Gastrocnemius medialis (tissue), 4 donors: ENCODE measurements around the gene ACSS1. TPM values are rescaled to one million over a fixed set of nuclear protein-coding genes. Genes with fewer than 3 reads are reported as not detected.

ENCODE experiments used
- ATAC-seq, 2 donors: fragments of 150-250 bp; one replicate each; pipeline ENCODE4 v1.9.1; 2016
- DNase-seq, 2 donors: peaks; one replicate each; pipeline ENCODE4 v3.0.0-alpha.2; 2019
- H3K27ac ChIP-seq, 4 donors: fragments of 200-600 bp; sonication (generic); 1 replicate in 1 of 4; 2 replicates in 3 of 4; pipeline ENCODE4 v1.5.1; 2016 to 2018; ENCODE audit warnings: mild to moderate bottlenecking in 2 of 4, moderate library complexity in 1 of 4
- H3K27me3 ChIP-seq, 3 donors: fragments of 200-600 bp; sonication (generic) in 2 of 3; 1 replicate in 1 of 3; 2 replicates in 2 of 3; pipeline versions ENCODE4 v1.5.1 to v1.6.0; 2016 to 2019; ENCODE audit warnings: mild to moderate bottlenecking in 1 of 3, moderate library complexity in 1 of 3
- H3K36me3 ChIP-seq, 2 donors: fragments of 200-600 bp; sonication (generic) in 1 of 2; one replicate each; pipeline ENCODE4 v1.5.1; 2017 to 2018
- H3K4me1 ChIP-seq, 2 donors: fragments of 200-600 bp; sonication (generic) in 1 of 2; one replicate each; pipeline ENCODE4 v1.5.1; 2016 to 2017; ENCODE audit warnings: mild to moderate bottlenecking in 2 of 2
- H3K4me3 ChIP-seq, 4 donors: fragments of 200-600 bp; sonication (generic) in 3 of 4; 1 replicate in 1 of 4; 2 replicates in 3 of 4; pipeline ENCODE4 v1.5.1; 2016 to 2019; ENCODE audit warnings: mild to moderate bottlenecking in 2 of 4
- H3K9me3 ChIP-seq, 3 donors: fragments of 200-600 bp; sonication (generic) in 2 of 3; 1 replicate in 1 of 3; 2 replicates in 2 of 3; pipeline ENCODE4 v1.5.1; 2016 to 2019
- POLR2A ChIP-seq, 2 donors: fragments of 450-650 bp; IDR thresholded peaks; one replicate each; pipeline ENCODE4 v1.6.1; 2017; ENCODE audit warnings: antibody characterized with exemption in 2 of 2, mild to moderate bottlenecking in 2 of 2, moderate library complexity in 2 of 2
- in situ Hi-C, 4 donors: fragments of 200-750 bp; cut with MboI; loops; one replicate each; pipeline versions ENCODE4 v1.15.0 to v1.8.0; 2017; ENCODE audit warnings: low sequenced_read_pairs in 4 of 4
- intact Hi-C: fragments of 100-400 bp; cut with DNase I; formaldehyde crosslinking; loops from one replicate; pipeline ENCODE4 v1.15.1; 2023; ENCODE audit warnings: low total_unique reads
- total RNA-seq, 4 donors: library from RNA; depleted of rRNA; stranded (reverse); fragments of >200 nt; gene quantifications; one replicate each; pipeline versions ENCODE4 v1.1.0 to v1.2.3, GENCODE V29; 2016
- TF ChIP-seq, protein P1 (sequence below), 5 experiments: fragments of 450-650 bp in 3 of 5; fragments of 200-600 bp in 2 of 5; sonication (generic) in 2 of 5; IDR thresholded peaks in 4 of 5; conservative IDR thresholded peaks in 1 of 5; 1 replicate in 4 of 5; 2 replicates in 1 of 5; pipeline ENCODE4 v1.5.1; 2016 to 2019; ENCODE audit warnings: antibody characterized with exemption in 5 of 5, mild to moderate bottlenecking in 3 of 5, moderate library complexity in 3 of 5

ACSS1 gene
- total RNA-seq, 4 donors from 2014 or later, result 11.4 to 84.6 (median 11.8) TPM

DNA sequence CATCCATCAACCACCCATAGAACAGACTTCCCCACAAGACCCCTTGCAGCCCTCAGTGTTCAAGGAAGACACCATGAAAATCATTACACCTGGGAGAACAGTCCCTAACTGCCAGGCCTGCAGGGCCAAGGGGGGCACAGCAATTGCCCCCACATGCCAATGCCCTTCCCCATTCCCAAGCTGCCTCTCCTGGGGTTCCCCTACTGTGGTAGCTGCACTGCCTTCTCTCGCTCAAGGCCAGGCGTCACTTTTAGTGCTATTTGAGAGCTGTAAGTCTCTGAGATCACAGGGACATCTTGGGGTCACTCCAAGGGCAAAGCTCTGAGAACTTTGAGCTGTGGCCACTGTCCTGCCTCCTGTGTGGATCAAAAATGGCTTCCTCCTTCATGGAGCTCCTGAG, 6.0 kb upstream of the ACSS1 start:
- intact Hi-C loops (no loop called here), in situ Hi-C loops (loop anchor here (5.0 to 25.0 kb wide), 5 partner anchors 67 to 1427 kb away; partner anchors contain the start of genes CST3 (in 2 of the 4), ABHD12 (in 1 of the 4), ENTPD6 (in 1 of the 4) and ZNF337 (in 1 of the 4))
- Histone ChIP-seq H3K4me1 (peaks cover 2 to 3% of the 10 kb centered on the region in 2 donors), H3K9me3 (no peaks in the 10 kb centered on the region), H3K27ac (no peak overlapping the region), H3K4me3 (no peak overlapping the region), H3K36me3 (no peaks in the 10 kb centered on the region), H3K27me3 (no peaks in the 10 kb centered on the region)
- TF ChIP-seq, protein P1, sequence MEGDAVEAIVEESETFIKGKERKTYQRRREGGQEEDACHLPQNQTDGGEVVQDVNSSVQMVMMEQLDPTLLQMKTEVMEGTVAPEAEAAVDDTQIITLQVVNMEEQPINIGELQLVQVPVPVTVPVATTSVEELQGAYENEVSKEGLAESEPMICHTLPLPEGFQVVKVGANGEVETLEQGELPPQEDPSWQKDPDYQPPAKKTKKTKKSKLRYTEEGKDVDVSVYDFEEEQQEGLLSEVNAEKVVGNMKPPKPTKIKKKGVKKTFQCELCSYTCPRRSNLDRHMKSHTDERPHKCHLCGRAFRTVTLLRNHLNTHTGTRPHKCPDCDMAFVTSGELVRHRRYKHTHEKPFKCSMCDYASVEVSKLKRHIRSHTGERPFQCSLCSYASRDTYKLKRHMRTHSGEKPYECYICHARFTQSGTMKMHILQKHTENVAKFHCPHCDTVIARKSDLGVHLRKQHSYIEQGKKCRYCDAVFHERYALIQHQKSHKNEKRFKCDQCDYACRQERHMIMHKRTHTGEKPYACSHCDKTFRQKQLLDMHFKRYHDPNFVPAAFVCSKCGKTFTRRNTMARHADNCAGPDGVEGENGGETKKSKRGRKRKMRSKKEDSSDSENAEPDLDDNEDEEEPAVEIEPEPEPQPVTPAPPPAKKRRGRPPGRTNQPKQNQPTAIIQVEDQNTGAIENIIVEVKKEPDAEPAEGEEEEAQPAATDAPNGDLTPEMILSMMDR (IDR thresholded peaks at IDR 0.05 in 4 of 5, conservative IDR thresholded peaks at IDR 0.05 in 1 of 5), result no peak
- no peak for TF ChIP-seq POLR2A (IDR thresholded peaks at IDR 0.05)
- ATAC-seq, result no peak
- DNase-seq, result peak in 1 of 2 donors; percentile 4

DNA sequence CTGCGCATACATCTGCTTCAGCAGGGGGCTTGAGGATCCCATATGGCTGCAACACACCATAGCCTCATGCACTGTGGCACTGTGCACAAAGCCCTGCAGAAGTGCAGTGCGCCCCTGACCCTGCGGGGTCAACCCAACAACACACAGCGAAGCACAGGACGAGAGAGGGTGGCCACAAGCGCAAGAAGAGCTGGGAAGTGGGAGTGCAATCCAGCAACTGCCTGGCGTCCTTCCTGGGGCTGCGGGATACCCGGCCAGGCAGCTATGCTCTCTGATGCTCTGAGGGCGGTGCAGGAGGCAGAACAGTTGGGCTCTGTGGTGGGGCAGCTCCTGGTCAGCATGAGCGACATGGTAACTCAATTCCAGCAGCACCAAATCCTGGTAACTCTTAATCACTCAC, 5.6 kb upstream of the ACSS1 start:
- peak in 1 of 2 donors; percentile 8 for DNase-seq
- no peak for ATAC-seq
- in situ Hi-C loops (loop anchor here (5.0 to 25.0 kb wide), 5 partner anchors 66 to 1426 kb away; partner anchors contain the start of genes CST3 (in 2 of the 4), ABHD12 (in 1 of the 4), ENTPD6 (in 1 of the 4) and ZNF337 (in 1 of the 4)), intact Hi-C loops (no loop called here)
- Histone ChIP-seq H3K9me3 (no peaks in the 10 kb centered on the region), H3K36me3 (no peaks in the 10 kb centered on the region), H3K27me3 (no peaks in the 10 kb centered on the region), H3K4me3 (no peak overlapping the region), H3K4me1 (peaks cover 3 to 5% of the 10 kb centered on the region in 2 donors), H3K27ac (no peak overlapping the region)
- TF ChIP-seq, protein P1 (IDR thresholded peaks at IDR 0.05 in 4 of 5, conservative IDR thresholded peaks at IDR 0.05 in 1 of 5), result no peak
- no peak for TF ChIP-seq POLR2A (IDR thresholded peaks at IDR 0.05)

DNA sequence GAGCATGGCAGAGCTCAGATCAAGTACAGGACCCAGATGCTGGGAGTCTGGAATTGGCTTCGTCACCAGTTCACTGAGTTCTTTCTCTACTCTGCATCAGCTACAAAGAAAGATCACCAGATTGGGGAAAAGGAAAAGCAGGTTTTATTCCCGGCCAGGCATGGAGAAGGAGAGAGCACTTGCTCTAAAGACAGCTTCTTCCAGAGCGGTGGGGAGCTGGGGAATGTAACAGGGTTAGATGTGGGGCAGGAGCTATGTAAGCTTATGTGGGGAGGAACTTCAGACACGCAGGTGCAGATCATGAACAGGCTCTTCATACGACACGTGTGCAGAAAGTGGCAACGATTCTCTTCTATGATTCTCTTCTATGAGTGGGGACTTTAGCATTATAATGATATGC, 4.9 kb upstream of the ACSS1 start:
- Histone ChIP-seq H3K4me3 (no peak overlapping the region), H3K9me3 (no peaks in the 10 kb centered on the region), H3K27me3 (no peaks in the 10 kb centered on the region), H3K27ac (no peak overlapping the region), H3K36me3 (no peaks in the 10 kb centered on the region), H3K4me1 (peaks cover 3 to 9% of the 10 kb centered on the region in 2 donors)
- DNase-seq (no peak), ATAC-seq (no peak)
- intact Hi-C loops (no loop called here), in situ Hi-C loops (loop anchor here (5.0 to 25.0 kb wide), 5 partner anchors 66 to 1426 kb away; partner anchors contain the start of genes CST3 (in 2 of the 4), ABHD12 (in 1 of the 4), ENTPD6 (in 1 of the 4) and ZNF337 (in 1 of the 4))
- TF ChIP-seq, protein P1 (IDR thresholded peaks at IDR 0.05 in 4 of 5, conservative IDR thresholded peaks at IDR 0.05 in 1 of 5), result no peak
- no peak for TF ChIP-seq POLR2A (IDR thresholded peaks at IDR 0.05)

DNA sequence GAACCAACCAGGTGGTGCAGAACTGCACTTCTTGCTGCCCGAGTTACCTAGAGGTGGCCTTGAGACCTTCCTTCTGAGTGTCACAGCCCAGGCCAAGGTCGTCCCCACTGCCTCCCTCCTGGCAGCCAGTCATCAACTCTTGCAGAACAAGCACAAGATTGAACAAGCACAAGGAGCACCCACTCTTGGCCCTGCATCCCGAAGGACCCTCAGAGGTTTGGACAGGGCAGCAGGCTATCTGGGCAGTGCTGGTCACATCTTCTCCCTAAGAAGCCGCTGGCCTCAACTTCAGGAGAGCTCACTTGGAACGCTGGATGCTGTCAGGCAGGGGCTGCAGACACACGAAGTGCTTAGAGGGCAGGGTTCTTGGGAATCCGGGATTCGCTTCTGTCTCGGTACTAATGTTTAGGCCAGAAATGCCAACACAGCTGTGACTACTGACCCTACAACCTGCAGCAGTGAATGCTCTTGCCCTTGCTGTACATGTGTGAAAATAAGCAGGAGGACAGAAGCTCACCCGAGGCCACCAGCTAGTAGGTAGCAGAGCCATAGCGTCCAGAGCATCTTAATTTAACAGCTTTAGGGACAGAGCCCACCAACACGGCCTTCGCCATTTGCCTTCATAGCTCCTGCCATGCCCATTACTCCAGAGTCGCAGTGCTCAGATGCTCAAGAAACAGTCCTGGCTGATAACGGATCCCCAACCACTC, 4.0 kb upstream of the ACSS1 start:
- Histone ChIP-seq H3K4me3 (no peak overlapping the region), H3K36me3 (no peaks in the 10 kb centered on the region), H3K9me3 (no peaks in the 10 kb centered on the region), H3K27me3 (no peaks in the 10 kb centered on the region), H3K27ac (no peak overlapping the region), H3K4me1 (peaks cover 3 to 10% of the 10 kb centered on the region in 2 donors)
- in situ Hi-C loops (loop anchor here (5.0 to 25.0 kb wide), 5 partner anchors 65 to 1425 kb away; partner anchors contain the start of genes CST3 (in 2 of the 4), ABHD12 (in 1 of the 4), ENTPD6 (in 1 of the 4) and ZNF337 (in 1 of the 4)), intact Hi-C loops (no loop called here)
- DNase-seq (peak in 1 of 2 donors; percentile 8), ATAC-seq (no peak)
- TF ChIP-seq POLR2A (IDR thresholded peaks at IDR 0.05), result no peak
- TF ChIP-seq, protein P1 (IDR thresholded peaks at IDR 0.05 in 4 of 5, conservative IDR thresholded peaks at IDR 0.05 in 1 of 5), result no peak
